ENCODE data around the gene RNF182. TPM values are rescaled to one million over a fixed set of nuclear protein-coding genes. Genes with fewer than 3 reads are reported as not detected.
"Not testable (repeated sequence)": the region's sequence is repeated elsewhere in the genome, so short reads cannot be mapped to it uniquely, and the experiment has no call there.

RNF182 gene
- total RNA-seq, 2 experiments from 2014 or later: not detected

- intact Hi-C loops (cut with micrococcal nuclease): no loop called here
- H3K27me3 Mint-ChIP-seq: peaks cover 13% of the 10 kb centered on the region
Observed at GRCh38 chr6:13935190-13935880, 10.6 kb downstream of the RNF182 start.

GRCh38 chr6:13935881-13936261 is 11.1 kb downstream of the RNF182 start:
- DNase-seq; H3K4me3 Mint-ChIP-seq; H3K9me3 Mint-ChIP-seq; POLR2A ChIA-PET; H3K27me3 Mint-ChIP-seq; H3K36me3 Mint-ChIP-seq; intact Hi-C loops (cut with micrococcal nuclease); H3K27ac Mint-ChIP-seq: not testable (repeated sequence)
- CTCF ChIA-PET: interaction anchor here (0.7 to 2.3 kb wide), 3 partner anchors 11 to 209 kb away, joined by 3 to 6 read pairs (median 3); partner anchors contain the start of gene RNF182
- peaks cover 13% of the 10 kb centered on the region for H3K4me1 Mint-ChIP-seq (ENCODE audit: low read depth)

More at GRCh38 chr6:13935190-13935880, 10.6 kb downstream of the RNF182 start:
- H3K4me1 Mint-ChIP-seq (ENCODE audit: low read depth): peaks cover 13% of the 10 kb centered on the region
- no peak overlapping the region for H3K27ac Mint-ChIP-seq
- no peaks in the 10 kb centered on the region for H3K36me3 Mint-ChIP-seq
- ChIA-PET CTCF (interaction anchor here (0.7 to 2.3 kb wide), 3 partner anchors 11 to 210 kb away, joined by 3 to 6 read pairs (median 3); partner anchors contain the start of gene RNF182), POLR2A (no interaction called here)
- DNase-seq: no peak
- H3K9me3 Mint-ChIP-seq: no peaks in the 10 kb centered on the region
- H3K4me3 Mint-ChIP-seq: no peak overlapping the region

- Mint-ChIP-seq H3K9me3 (peaks cover 7% of the 10 kb centered on the region), H3K27ac (no peak overlapping the region), H3K4me3 (no peak overlapping the region), H3K36me3 (peaks cover 3% of the 10 kb centered on the region), H3K4me1 (ENCODE audit: low read depth) (no peaks in the 10 kb centered on the region), H3K27me3 (peaks cover 13% of the 10 kb centered on the region)
- DNase-seq: no peak
- intact Hi-C loops (cut with micrococcal nuclease): no loop called here
- ChIA-PET CTCF (no interaction called here), POLR2A (no interaction called here)
Observed at GRCh38 chr6:13941902-13942301, 17.1 kb downstream of the RNF182 start.

- Mint-ChIP-seq H3K36me3 (peaks cover 3% of the 10 kb centered on the region), H3K4me3 (no peak overlapping the region), H3K27me3 (peaks cover 16% of the 10 kb centered on the region), H3K4me1 (ENCODE audit: low read depth) (no peaks in the 10 kb centered on the region), H3K27ac (no peak overlapping the region), H3K9me3 (peaks cover 14% of the 10 kb centered on the region)
- CTCF ChIA-PET: interaction anchor here (1.4 kb wide), 1 partner anchor 102 kb away, joined by 3 read pairs; no protein-coding TSS in a partner anchor
- POLR2A ChIA-PET: no interaction called here
- DNase-seq: no peak
- intact Hi-C loops (cut with micrococcal nuclease): no loop called here
Observed at GRCh38 chr6:13943943-13944342, 19.2 kb downstream of the RNF182 start.

GRCh38 chr6:13946506-13946905 is 21.8 kb downstream of the RNF182 start:
- Mint-ChIP-seq H3K27ac (no peak overlapping the region), H3K9me3 (peaks cover 21% of the 10 kb centered on the region), H3K4me1 (ENCODE audit: low read depth) (no peaks in the 10 kb centered on the region), H3K4me3 (no peak overlapping the region), H3K36me3 (peaks cover 3% of the 10 kb centered on the region), H3K27me3 (peaks cover 25% of the 10 kb centered on the region)
- ChIA-PET POLR2A (no interaction called here), CTCF (no interaction called here)
- intact Hi-C loops (cut with micrococcal nuclease): no loop called here
- no peak for DNase-seq

GRCh38 chr6:13947611-13948178 is 22.9 kb downstream of the RNF182 start:
- Mint-ChIP-seq H3K4me1 (ENCODE audit: low read depth) (no peaks in the 10 kb centered on the region), H3K27ac (no peak overlapping the region), H3K27me3 (peaks cover 25% of the 10 kb centered on the region), H3K36me3 (peaks cover under 1% of the 10 kb centered on the region), H3K4me3 (no peak overlapping the region), H3K9me3 (peaks cover 15% of the 10 kb centered on the region)
- ChIA-PET POLR2A (no interaction called here), CTCF (no interaction called here)
- intact Hi-C loops (cut with micrococcal nuclease): no loop called here
- no peak for DNase-seq

- H3K4me1 Mint-ChIP-seq (ENCODE audit: low read depth): no peaks in the 10 kb centered on the region
- intact Hi-C loops (cut with micrococcal nuclease): no loop called here
Observed at GRCh38 chr6:13952101-13952500, 27.3 kb downstream of the RNF182 start.

GRCh38 chr6:13953061-13953705 is 28.4 kb downstream of the RNF182 start:
- DNase-seq: no peak
- H3K4me3 Mint-ChIP-seq: no peak overlapping the region
- peaks cover 8% of the 10 kb centered on the region for H3K9me3 Mint-ChIP-seq
- CTCF ChIA-PET: no interaction called here
- H3K27ac Mint-ChIP-seq: no peak overlapping the region
- POLR2A ChIA-PET: no interaction called here
- H3K4me1 Mint-ChIP-seq (ENCODE audit: low read depth): no peaks in the 10 kb centered on the region
- H3K27me3 Mint-ChIP-seq: peaks cover 16% of the 10 kb centered on the region
- intact Hi-C loops (cut with micrococcal nuclease): no loop called here
- no peaks in the 10 kb centered on the region for H3K36me3 Mint-ChIP-seq

More at GRCh38 chr6:13952101-13952500, 27.3 kb downstream of the RNF182 start:
- CTCF ChIA-PET: interaction anchor here (0.7 to 0.9 kb wide), 2 partner anchors 42 to 95 kb away, joined by 3 read pairs; no protein-coding TSS in a partner anchor
- H3K27ac Mint-ChIP-seq: no peak overlapping the region
- no peak for DNase-seq
- POLR2A ChIA-PET: no interaction called here
- no peak overlapping the region for H3K4me3 Mint-ChIP-seq
- no peaks in the 10 kb centered on the region for H3K36me3 Mint-ChIP-seq
- peaks cover 14% of the 10 kb centered on the region for H3K9me3 Mint-ChIP-seq
- peaks cover 16% of the 10 kb centered on the region for H3K27me3 Mint-ChIP-seq

GRCh38 chr6:13965582-13966127 is 40.9 kb downstream of the RNF182 start:
- Mint-ChIP-seq H3K36me3 (no peaks in the 10 kb centered on the region), H3K27ac (no peak overlapping the region), H3K27me3 (peaks cover 23% of the 10 kb centered on the region), H3K4me3 (no peak overlapping the region), H3K4me1 (ENCODE audit: low read depth) (no peaks in the 10 kb centered on the region), H3K9me3 (peaks cover under 1% of the 10 kb centered on the region)
- no peak for DNase-seq
- intact Hi-C loops (cut with micrococcal nuclease): no loop called here
- ChIA-PET CTCF (no interaction called here), POLR2A (no interaction called here)

GRCh38 chr6:13971303-13971702 is 46.6 kb downstream of the RNF182 start:
- Mint-ChIP-seq H3K4me1 (ENCODE audit: low read depth) (no peaks in the 10 kb centered on the region), H3K36me3 (peaks cover 14% of the 10 kb centered on the region), H3K27ac (no peak overlapping the region), H3K9me3 (peaks cover 28% of the 10 kb centered on the region), H3K27me3 (peaks cover 28% of the 10 kb centered on the region), H3K4me3 (no peak overlapping the region)
- CTCF ChIA-PET: no interaction called here
- DNase-seq: no peak
- intact Hi-C loops (cut with micrococcal nuclease): no loop called here
- POLR2A ChIA-PET: no interaction called here

GRCh38 chr6:13972602-13973001 is 47.9 kb downstream of the RNF182 start:
- peaks cover 28% of the 10 kb centered on the region for H3K9me3 Mint-ChIP-seq
- intact Hi-C loops (cut with micrococcal nuclease); CTCF ChIA-PET; H3K4me3 Mint-ChIP-seq; POLR2A ChIA-PET; H3K27ac Mint-ChIP-seq; DNase-seq; H3K4me1 Mint-ChIP-seq (ENCODE audit: low read depth): not testable (repeated sequence)
- peaks cover 14% of the 10 kb centered on the region for H3K36me3 Mint-ChIP-seq
- peaks cover 30% of the 10 kb centered on the region for H3K27me3 Mint-ChIP-seq

GRCh38 chr6:13973422-13973821 is 48.7 kb downstream of the RNF182 start:
- CTCF ChIA-PET: interaction anchor here (1.2 kb wide), 1 partner anchor 65 kb away, joined by 4 read pairs; no protein-coding TSS in a partner anchor
- DNase-seq; H3K27ac Mint-ChIP-seq; H3K4me3 Mint-ChIP-seq; intact Hi-C loops (cut with micrococcal nuclease); H3K4me1 Mint-ChIP-seq (ENCODE audit: low read depth); POLR2A ChIA-PET: not testable (repeated sequence)
- Mint-ChIP-seq H3K27me3 (peaks cover 26% of the 10 kb centered on the region), H3K36me3 (peaks cover 14% of the 10 kb centered on the region), H3K9me3 (peaks cover 28% of the 10 kb centered on the region)

All from activated CD4-positive, alpha-beta memory T cell treated with anti-CD3 and anti-CD28 coated beads for 36 hours (primary cell).